GM23338 (cell line): ENCODE data around the gene APCDD1L. TPM values are rescaled to one million over a fixed set of nuclear protein-coding genes. Genes with fewer than 3 reads are reported as not detected.

Experiments used
- ATAC-seq: fragments of 200-7000 bp; cut with Tn5 transposase; 3 replicates; pipeline ENCODE4 v1.9.1; 2020
- DNase-seq: peaks from one replicate; pipeline ENCODE4 v3.0.0-alpha.2; 2015; ENCODE audit warnings: low spot score
- H2AFZ ChIP-seq: fragments of 200-600 bp; sonication (generic); 2 replicates; pipeline ENCODE4 v1.8.0; 2016; ENCODE audit warnings: antibody characterized with exemption, mild to moderate bottlenecking, moderate library complexity
- H3F3A ChIP-seq: fragments of 200-600 bp; sonication (generic); replicated peaks from 2 replicates; pipeline ENCODE4 v1.8.0; 2017; ENCODE audit warnings: antibody characterized with exemption, mixed run types, low read depth
- H3K27ac ChIP-seq: fragments of 200-600 bp; sonication (generic); 2 replicates; pipeline ENCODE4 v1.6.1; 2016; ENCODE audit warnings: low read depth
- H3K27me3 ChIP-seq: fragments of 200-600 bp; sonication (generic); 2 replicates; pipeline ENCODE4 v1.8.0; 2016; ENCODE audit warnings: mild to moderate bottlenecking, mixed run types, moderate library complexity; ENCODE audit not compliant: insufficient read depth
- H3K36me3 ChIP-seq: fragments of 200-600 bp; sonication (generic); 2 replicates; pipeline ENCODE4 v1.8.0; 2016; ENCODE audit warnings: mild to moderate bottlenecking; ENCODE audit not compliant: insufficient read depth
- H3K4me1 ChIP-seq: fragments of 200-600 bp; sonication (generic); 2 replicates; pipeline ENCODE4 v1.8.0; 2016; ENCODE audit warnings: mild to moderate bottlenecking, moderate library complexity; ENCODE audit not compliant: insufficient read depth
- H3K4me2 ChIP-seq: fragments of 200-600 bp; sonication (generic); 2 replicates; pipeline ENCODE4 v1.7.1; 2017; ENCODE audit warnings: mixed run types
- H3K4me3 ChIP-seq: fragments of 200-600 bp; sonication (generic); 2 replicates; pipeline ENCODE4 v1.6.1; 2016; ENCODE audit warnings: mixed run types
- H3K79me2 ChIP-seq: fragments of 200-600 bp; sonication (generic); replicated peaks from 2 replicates; pipeline ENCODE4 v1.8.0; 2017; ENCODE audit warnings: mild to moderate bottlenecking; ENCODE audit not compliant: insufficient read depth
- H3K9me2 ChIP-seq: fragments of 200-600 bp; sonication (generic); 2 replicates; pipeline ENCODE4 v1.8.0; 2017; ENCODE audit not compliant: insufficient read depth
- H4K20me1 ChIP-seq: fragments of 200-600 bp; sonication (generic); replicated peaks from 2 replicates; pipeline ENCODE4 v1.8.0; 2017; ENCODE audit warnings: mild to moderate bottlenecking; ENCODE audit not compliant: insufficient read depth
- H3K27ac Mint-ChIP-seq: 2 replicates; pipeline ENCODE4 v1.8.0; 2020; ENCODE audit warnings: inconsistent platforms, mild to moderate bottlenecking, moderate library complexity, mixed read lengths
- H3K27me3 Mint-ChIP-seq: 3 replicates; pipeline ENCODE4 v1.8.0; 2022; ENCODE audit warnings: low read depth, mild to moderate bottlenecking, moderate library complexity, mixed read lengths, inconsistent platforms; ENCODE audit not compliant: insufficient read depth, poor library complexity
- H3K36me3 Mint-ChIP-seq: 3 replicates; pipeline ENCODE4 v1.8.0; 2021; ENCODE audit warnings: low read depth, mild to moderate bottlenecking, inconsistent platforms, moderate library complexity, mixed read lengths
- H3K4me1 Mint-ChIP-seq: 3 replicates; pipeline ENCODE4 v1.8.0; 2020; ENCODE audit warnings: mild to moderate bottlenecking, inconsistent platforms, mixed read lengths
- H3K4me3 Mint-ChIP-seq: 3 replicates; pipeline ENCODE4 v1.8.0; 2021; ENCODE audit warnings: moderate library complexity, mild to moderate bottlenecking, inconsistent platforms, mixed read lengths
- H3K9me3 Mint-ChIP-seq: 3 replicates; pipeline ENCODE4 v1.8.0; 2020; ENCODE audit warnings: moderate library complexity, mild to moderate bottlenecking, inconsistent platforms, mixed read lengths
- CREB1 ChIP-seq: fragments of 250-450 bp; sonication (Bioruptor Pico); IDR thresholded peaks from 2 replicates; pipeline ENCODE4 v1.5.0; 2020; ENCODE audit warnings: low read depth, mild to moderate bottlenecking, moderate library complexity
- EZH2 ChIP-seq: fragments of 200-600 bp; sonication (generic); IDR thresholded peaks from one replicate; pipeline ENCODE4 v1.8.0; 2017; ENCODE audit warnings: antibody characterized with exemption, mild to moderate bottlenecking, low read depth; ENCODE audit not compliant: unreplicated experiment
- EZH2phosphoT487 ChIP-seq: fragments of 200-600 bp; sonication (generic); IDR thresholded peaks from one replicate; pipeline ENCODE4 v1.8.1; 2018; ENCODE audit warnings: antibody characterized with exemption; ENCODE audit not compliant: unreplicated experiment
- JUNB ChIP-seq: IDR thresholded peaks from one replicate; pipeline ENCODE4 v1.6.1; 2016; ENCODE audit warnings: antibody characterized with exemption; ENCODE audit not compliant: unreplicated experiment
- NANOG ChIP-seq: IDR thresholded peaks from 2 replicates; pipeline ENCODE4 v1.6.1; 2016; ENCODE audit warnings: antibody characterized with exemption, borderline replicate concordance
- REST ChIP-seq: IDR thresholded peaks from one replicate; pipeline ENCODE4 v1.6.1; 2018; ENCODE audit warnings: antibody characterized with exemption; ENCODE audit not compliant: unreplicated experiment
- ZNF331 ChIP-seq: fragments of 250-450 bp; sonication (Bioruptor Pico); IDR thresholded peaks from 2 replicates; pipeline ENCODE4 v1.5.0; 2020; ENCODE audit warnings: low read depth, mild to moderate bottlenecking, moderate library complexity
- polyA plus RNA-seq: library from polyadenylated mRNA; unstranded; fragments of >200 nt; fragmentation: Nextera tagmentation; extraction: Ambion mirVana; gene quantifications from 2 replicates; pipeline ENCODE4 v1.2.1, GENCODE V29; 2016
- total RNA-seq: library from RNA; depleted of rRNA; stranded (reverse); fragments of >200 nt; shearing (Covaris generic); gene quantifications from 2 replicates; pipeline ENCODE4 v1.2.3, GENCODE V29; 2014
- TF ChIP-seq, protein P1 (sequence below): IDR thresholded peaks from 2 replicates; pipeline ENCODE4 v1.6.1; 2016; ENCODE audit warnings: antibody characterized with exemption

APCDD1L gene
- total and polyA plus RNA-seq, 2 experiments from 2014 or later = 1.8 to 4.6 TPM

- TF ChIP-seq, protein P1, sequence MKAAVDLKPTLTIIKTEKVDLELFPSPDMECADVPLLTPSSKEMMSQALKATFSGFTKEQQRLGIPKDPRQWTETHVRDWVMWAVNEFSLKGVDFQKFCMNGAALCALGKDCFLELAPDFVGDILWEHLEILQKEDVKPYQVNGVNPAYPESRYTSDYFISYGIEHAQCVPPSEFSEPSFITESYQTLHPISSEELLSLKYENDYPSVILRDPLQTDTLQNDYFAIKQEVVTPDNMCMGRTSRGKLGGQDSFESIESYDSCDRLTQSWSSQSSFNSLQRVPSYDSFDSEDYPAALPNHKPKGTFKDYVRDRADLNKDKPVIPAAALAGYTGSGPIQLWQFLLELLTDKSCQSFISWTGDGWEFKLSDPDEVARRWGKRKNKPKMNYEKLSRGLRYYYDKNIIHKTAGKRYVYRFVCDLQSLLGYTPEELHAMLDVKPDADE = no peak
- TF ChIP-seq ZNF331 (CRISPR knock-in tag) (no peak), EZH2 (no peak), JUNB (no peak), NANOG (no peak), REST (no peak), CREB1 (no peak)
- Mint-ChIP-seq H3K4me1 (no peaks in the 10 kb centered on the region), H3K27me3 (peaks cover 6% of the 10 kb centered on the region), H3K36me3 (no peaks in the 10 kb centered on the region; the same call in 2 of the 3 replicates), H3K27ac (no peak overlapping the region), H3K9me3 (peaks cover 16% of the 10 kb centered on the region), H3K4me3 (no peak overlapping the region)
- Histone ChIP-seq H3K4me1 (no peaks in the 10 kb centered on the region), H4K20me1 (no peaks in the 10 kb centered on the region), H3K27ac (no peak overlapping the region), H3K9me2 (0 out of 2 replicates have a peak, but pooled peaks cover 5% of the 10 kb centered on the region), H3K4me3 (no peak overlapping the region), H3K79me2 (no peaks in the 10 kb centered on the region), H3F3A (no peaks in the 10 kb centered on the region), H3K36me3 (no peaks in the 10 kb centered on the region), H3K4me2 (no peak overlapping the region), H3K27me3 (no peaks in the 10 kb centered on the region), H2AFZ (no peak overlapping the region)
- DNase-seq (no peak), ATAC-seq (no peak)
These were observed 22.6 kb upstream of the APCDD1L start for GRCh38 chr20:58537831-58538230.

GRCh38 chr20:58536289-58536688 is 21.1 kb upstream of the APCDD1L start:
- no peak overlapping the region for H3K4me3 Mint-ChIP-seq
- TF ChIP-seq EZH2 (no peak), EZH2phosphoT487 (no peak), NANOG (no peak), CREB1 (no peak), REST (no peak)

More at GRCh38 chr20:58536289-58536688, 21.1 kb upstream of the APCDD1L start:
- no peaks in the 10 kb centered on the region for H3K27me3 ChIP-seq
- H2AFZ ChIP-seq = no peak overlapping the region
- 0 out of 2 replicates have a peak, but pooled peaks cover 5% of the 10 kb centered on the region for H3K9me2 ChIP-seq
- H4K20me1 ChIP-seq = no peaks in the 10 kb centered on the region
- no peak overlapping the region for H3K4me2 ChIP-seq
- DNase-seq (no peak), ATAC-seq (no peak)
- H3K4me3 ChIP-seq = no peak overlapping the region
- H3F3A ChIP-seq = no peaks in the 10 kb centered on the region
- peaks cover 12% of the 10 kb centered on the region for H3K36me3 Mint-ChIP-seq
- H3K4me1 Mint-ChIP-seq = no peaks in the 10 kb centered on the region
- H3K27ac Mint-ChIP-seq = no peak overlapping the region
- no peak overlapping the region for H3K27ac ChIP-seq
- no peaks in the 10 kb centered on the region for H3K79me2 ChIP-seq
- H3K9me3 Mint-ChIP-seq = peaks cover 30% of the 10 kb centered on the region
- 0 out of 2 replicates have a peak, but pooled peaks cover 7% of the 10 kb centered on the region for H3K36me3 ChIP-seq
- H3K27me3 Mint-ChIP-seq = peaks cover 4% of the 10 kb centered on the region
- H3K4me1 ChIP-seq = no peaks in the 10 kb centered on the region
